GM23338 (cell line): Measurements from ENCODE around the gene MLLT11. TPM values are rescaled to one million over a fixed set of nuclear protein-coding genes. Genes with fewer than 3 reads are reported as not detected.

Experiments used
- ATAC-seq: fragments of 200-7000 bp; cut with Tn5 transposase; 3 replicates; pipeline ENCODE4 v1.9.1; 2020
- DNase-seq: peaks from one replicate; pipeline ENCODE4 v3.0.0-alpha.2; 2015; ENCODE audit warnings: low spot score
- H2AFZ ChIP-seq: fragments of 200-600 bp; sonication (generic); 2 replicates; pipeline ENCODE4 v1.8.0; 2016; ENCODE audit warnings: antibody characterized with exemption, mild to moderate bottlenecking, moderate library complexity
- H3F3A ChIP-seq: fragments of 200-600 bp; sonication (generic); replicated peaks from 2 replicates; pipeline ENCODE4 v1.8.0; 2017; ENCODE audit warnings: antibody characterized with exemption, mixed run types, low read depth
- H3K27ac ChIP-seq: fragments of 200-600 bp; sonication (generic); 2 replicates; pipeline ENCODE4 v1.6.1; 2016; ENCODE audit warnings: low read depth
- H3K27me3 ChIP-seq: fragments of 200-600 bp; sonication (generic); 2 replicates; pipeline ENCODE4 v1.8.0; 2016; ENCODE audit warnings: mild to moderate bottlenecking, mixed run types, moderate library complexity; ENCODE audit not compliant: insufficient read depth
- H3K36me3 ChIP-seq: fragments of 200-600 bp; sonication (generic); 2 replicates; pipeline ENCODE4 v1.8.0; 2016; ENCODE audit warnings: mild to moderate bottlenecking; ENCODE audit not compliant: insufficient read depth
- H3K4me1 ChIP-seq: fragments of 200-600 bp; sonication (generic); 2 replicates; pipeline ENCODE4 v1.8.0; 2016; ENCODE audit warnings: mild to moderate bottlenecking, moderate library complexity; ENCODE audit not compliant: insufficient read depth
- H3K4me2 ChIP-seq: fragments of 200-600 bp; sonication (generic); 2 replicates; pipeline ENCODE4 v1.7.1; 2017; ENCODE audit warnings: mixed run types
- H3K4me3 ChIP-seq: fragments of 200-600 bp; sonication (generic); 2 replicates; pipeline ENCODE4 v1.6.1; 2016; ENCODE audit warnings: mixed run types
- H3K79me2 ChIP-seq: fragments of 200-600 bp; sonication (generic); replicated peaks from 2 replicates; pipeline ENCODE4 v1.8.0; 2017; ENCODE audit warnings: mild to moderate bottlenecking; ENCODE audit not compliant: insufficient read depth
- H3K9me2 ChIP-seq: fragments of 200-600 bp; sonication (generic); 2 replicates; pipeline ENCODE4 v1.8.0; 2017; ENCODE audit not compliant: insufficient read depth
- H4K20me1 ChIP-seq: fragments of 200-600 bp; sonication (generic); replicated peaks from 2 replicates; pipeline ENCODE4 v1.8.0; 2017; ENCODE audit warnings: mild to moderate bottlenecking; ENCODE audit not compliant: insufficient read depth
- H3K27ac Mint-ChIP-seq: 2 replicates; pipeline ENCODE4 v1.8.0; 2020; ENCODE audit warnings: inconsistent platforms, mild to moderate bottlenecking, moderate library complexity, mixed read lengths
- H3K27me3 Mint-ChIP-seq: 3 replicates; pipeline ENCODE4 v1.8.0; 2022; ENCODE audit warnings: low read depth, mild to moderate bottlenecking, moderate library complexity, mixed read lengths, inconsistent platforms; ENCODE audit not compliant: insufficient read depth, poor library complexity
- H3K36me3 Mint-ChIP-seq: 3 replicates; pipeline ENCODE4 v1.8.0; 2021; ENCODE audit warnings: low read depth, mild to moderate bottlenecking, inconsistent platforms, moderate library complexity, mixed read lengths
- H3K4me1 Mint-ChIP-seq: 3 replicates; pipeline ENCODE4 v1.8.0; 2020; ENCODE audit warnings: mild to moderate bottlenecking, inconsistent platforms, mixed read lengths
- H3K4me3 Mint-ChIP-seq: 3 replicates; pipeline ENCODE4 v1.8.0; 2021; ENCODE audit warnings: moderate library complexity, mild to moderate bottlenecking, inconsistent platforms, mixed read lengths
- H3K9me3 Mint-ChIP-seq: 3 replicates; pipeline ENCODE4 v1.8.0; 2020; ENCODE audit warnings: moderate library complexity, mild to moderate bottlenecking, inconsistent platforms, mixed read lengths
- CREB1 ChIP-seq: fragments of 250-450 bp; sonication (Bioruptor Pico); IDR thresholded peaks from 2 replicates; pipeline ENCODE4 v1.5.0; 2020; ENCODE audit warnings: low read depth, mild to moderate bottlenecking, moderate library complexity
- CTCF ChIP-seq, 2 experiments: fragments of 200-600 bp in 1 of 2; sonication (generic) in 1 of 2; conservative IDR thresholded peaks; 2 replicates each; pipeline versions ENCODE4 v1.5.1 to v1.6.1; 2016 to 2017; ENCODE audit warnings: antibody characterized with exemption in 2 of 2, low read depth in 2 of 2, mild to moderate bottlenecking in 2 of 2, moderate library complexity in 1 of 2
- ETS1 ChIP-seq: IDR thresholded peaks from 2 replicates; pipeline ENCODE4 v1.6.1; 2016; ENCODE audit warnings: antibody characterized with exemption
- EZH2 ChIP-seq: fragments of 200-600 bp; sonication (generic); IDR thresholded peaks from one replicate; pipeline ENCODE4 v1.8.0; 2017; ENCODE audit warnings: antibody characterized with exemption, mild to moderate bottlenecking, low read depth; ENCODE audit not compliant: unreplicated experiment
- POLR2AphosphoS5 ChIP-seq: IDR thresholded peaks from 2 replicates; pipeline ENCODE4 v1.6.1; 2016; ENCODE audit warnings: antibody characterized with exemption, low read depth
- ZNF114 ChIP-seq: fragments of 250-450 bp; sonication (Bioruptor Pico); IDR thresholded peaks from 2 replicates; pipeline ENCODE4 v1.5.0; 2020; ENCODE audit warnings: mild to moderate bottlenecking, moderate library complexity
- ZNF331 ChIP-seq: fragments of 250-450 bp; sonication (Bioruptor Pico); IDR thresholded peaks from 2 replicates; pipeline ENCODE4 v1.5.0; 2020; ENCODE audit warnings: low read depth, mild to moderate bottlenecking, moderate library complexity
- ZNF462 ChIP-seq: fragments of 250-450 bp; sonication (Bioruptor Pico); IDR thresholded peaks from 2 replicates; pipeline ENCODE4 v1.5.0; 2020; ENCODE audit warnings: mild to moderate bottlenecking, moderate library complexity
- polyA plus RNA-seq: library from polyadenylated mRNA; unstranded; fragments of >200 nt; fragmentation: Nextera tagmentation; extraction: Ambion mirVana; gene quantifications from 2 replicates; pipeline ENCODE4 v1.2.1, GENCODE V29; 2016
- total RNA-seq: library from RNA; depleted of rRNA; stranded (reverse); fragments of >200 nt; shearing (Covaris generic); gene quantifications from 2 replicates; pipeline ENCODE4 v1.2.3, GENCODE V29; 2014

Gene MLLT11
- total and polyA plus RNA-seq, 2 experiments from 2014 or later = 10.6 to 22.6 TPM

GRCh38 chr1:151047925-151048644, 12.1 kb upstream of the MLLT11 start:
- ATAC-seq (peak; percentile 90), DNase-seq (peak; percentile 90)
- Mint-ChIP-seq H3K9me3 (no peaks in the 10 kb centered on the region), H3K4me3 (peak overlapping the region; percentile 94), H3K4me1 (peaks cover 9% of the 10 kb centered on the region; the same call in 2 of the 3 replicates), H3K27me3 (peaks cover 8% of the 10 kb centered on the region), H3K27ac (peak overlapping the region; percentile 96), H3K36me3 (peaks cover 22% of the 10 kb centered on the region)
- Histone ChIP-seq H3K9me2 (no peaks in the 10 kb centered on the region), H3K27me3 (no peaks in the 10 kb centered on the region), H3K27ac (peak overlapping the region; percentile 98), H3K4me3 (peak overlapping the region; percentile 95), H4K20me1 (peaks cover 3% of the 10 kb centered on the region), H3K36me3 (peaks cover 21% of the 10 kb centered on the region), H3K79me2 (no peaks in the 10 kb centered on the region), H3K4me1 (peaks cover 5% of the 10 kb centered on the region; the same call in 1 of the 2 replicates), H3K4me2 (peak overlapping the region; percentile 99), H2AFZ (peak overlapping the region; percentile 96), H3F3A (peaks cover 33% of the 10 kb centered on the region)
- TF ChIP-seq ZNF114 (CRISPR knock-in tag) (no peak), ZNF331 (CRISPR knock-in tag) (no peak), POLR2AphosphoS5 (peak; percentile 48), EZH2 (no peak), ETS1 (no peak), CTCF (conservative IDR thresholded peaks at IDR 0.05; ENCODE audit: low read depth in 2 of 2) (peak; percentile 61 to 78), CREB1 (CRISPR knock-in tag) (no peak)

- peaks cover 35% of the 10 kb centered on the region for H3F3A ChIP-seq
- no peaks in the 10 kb centered on the region for H3K9me3 Mint-ChIP-seq
- H2AFZ ChIP-seq = no peak overlapping the region
- H3K27me3 ChIP-seq = no peaks in the 10 kb centered on the region
- 0 out of 2 replicates have a peak, but pooled peaks have one; percentile 5 for TF ChIP-seq ZNF462 (CRISPR knock-in tag)
- TF ChIP-seq ZNF331 (CRISPR knock-in tag) = no peak
- H3K4me1 Mint-ChIP-seq = peaks cover 9% of the 10 kb centered on the region; the same call in 2 of the 3 replicates
- H3K36me3 Mint-ChIP-seq = peaks cover 27% of the 10 kb centered on the region
- no peak overlapping the region for H3K27ac ChIP-seq
- no peaks in the 10 kb centered on the region for H3K9me2 ChIP-seq
- H3K36me3 ChIP-seq = peaks cover 25% of the 10 kb centered on the region
- H3K27me3 Mint-ChIP-seq = peaks cover 8% of the 10 kb centered on the region
- peaks cover 3% of the 10 kb centered on the region for H4K20me1 ChIP-seq
- H3K4me2 ChIP-seq = peak overlapping the region; percentile 99
- peak overlapping the region; percentile 94 for H3K4me3 Mint-ChIP-seq
- peak overlapping the region; percentile 95 for H3K4me3 ChIP-seq
- peak overlapping the region; percentile 96; the same call in 1 of the 2 replicates for H3K27ac Mint-ChIP-seq
- H3K4me1 ChIP-seq = peaks cover 5% of the 10 kb centered on the region; the same call in 1 of the 2 replicates
- DNase-seq = no peak
- no peaks in the 10 kb centered on the region for H3K79me2 ChIP-seq
- ATAC-seq = no peak
Observed at GRCh38 chr1:151048645-151049032, 11.6 kb upstream of the MLLT11 start.
